Measurements from ENCODE around the gene MAP2K6.
A peak's percentile ranks its signal among the peaks of the same experiment; 100 is the strongest.

MAP2K6 gene

GRCh38 chr17:69460963-69461922 lies 46.7 kb downstream of the MAP2K6 start:
- H3K9ac ChIP-seq (ENCODE audit: low read depth, low read length) = no peak overlapping the region
- peaks cover 24% of the 10 kb centered on the region for H3K4me1 ChIP-seq (ENCODE audit: control insufficient read depth, insufficient read depth, low read length)
- no peaks in the 10 kb centered on the region for H3K36me3 ChIP-seq (ENCODE audit: control insufficient read depth, insufficient read depth, low read length)
- H3K27ac ChIP-seq (ENCODE audit: low read depth, low read length) = peak overlapping the region; percentile 76
- H3K4me3 ChIP-seq (ENCODE audit: low read depth, low read length) = no peak overlapping the region
- no peaks in the 10 kb centered on the region for H3K27me3 ChIP-seq (ENCODE audit: control insufficient read depth, insufficient read depth, low read length)
- H3K9me3 ChIP-seq (ENCODE audit: control insufficient read depth, insufficient read depth, low read length) = no peaks in the 10 kb centered on the region

- Histone ChIP-seq H3K9me3 (ENCODE audit: control insufficient read depth, insufficient read depth, low read length) (no peaks in the 10 kb centered on the region), H3K36me3 (ENCODE audit: control insufficient read depth, insufficient read depth, low read length) (no peaks in the 10 kb centered on the region), H3K9ac (ENCODE audit: low read depth, low read length) (no peak overlapping the region), H3K4me3 (ENCODE audit: low read depth, low read length) (no peak overlapping the region), H3K27me3 (ENCODE audit: control insufficient read depth, insufficient read depth, low read length) (no peaks in the 10 kb centered on the region), H3K27ac (ENCODE audit: low read depth, low read length) (peak overlapping the region; percentile 76), H3K4me1 (ENCODE audit: control insufficient read depth, insufficient read depth, low read length) (peaks cover 31% of the 10 kb centered on the region)
These were observed 47.5 kb downstream of the MAP2K6 start for GRCh38 chr17:69461951-69462369.

GRCh38 chr17:69462882-69463281 lies 48.4 kb downstream of the MAP2K6 start:
- no peaks in the 10 kb centered on the region for H3K27me3 ChIP-seq (ENCODE audit: control insufficient read depth, insufficient read depth, low read length)
- peaks cover 38% of the 10 kb centered on the region for H3K4me1 ChIP-seq (ENCODE audit: control insufficient read depth, insufficient read depth, low read length)
- H3K9ac ChIP-seq (ENCODE audit: low read depth, low read length) = no peak overlapping the region

GRCh38 chr17:69466451-69466850 lies 52.0 kb downstream of the MAP2K6 start:
- Histone ChIP-seq H3K9ac (ENCODE audit: low read depth, low read length) (no peak overlapping the region), H3K4me3 (ENCODE audit: low read depth, low read length) (no peak overlapping the region), H3K27me3 (ENCODE audit: control insufficient read depth, insufficient read depth, low read length) (no peaks in the 10 kb centered on the region), H3K9me3 (ENCODE audit: control insufficient read depth, insufficient read depth, low read length) (no peaks in the 10 kb centered on the region), H3K36me3 (ENCODE audit: control insufficient read depth, insufficient read depth, low read length) (no peaks in the 10 kb centered on the region), H3K27ac (ENCODE audit: low read depth, low read length) (peak overlapping the region; percentile 84), H3K4me1 (ENCODE audit: control insufficient read depth, insufficient read depth, low read length) (peaks cover 35% of the 10 kb centered on the region)

More at GRCh38 chr17:69462882-69463281, 48.4 kb downstream of the MAP2K6 start:
- Histone ChIP-seq H3K9me3 (ENCODE audit: control insufficient read depth, insufficient read depth, low read length) (no peaks in the 10 kb centered on the region), H3K36me3 (ENCODE audit: control insufficient read depth, insufficient read depth, low read length) (no peaks in the 10 kb centered on the region), H3K4me3 (ENCODE audit: low read depth, low read length) (no peak overlapping the region), H3K27ac (ENCODE audit: low read depth, low read length) (no peak overlapping the region)

GRCh38 chr17:69466905-69467667 lies 52.6 kb downstream of the MAP2K6 start:
- Histone ChIP-seq H3K4me1 (ENCODE audit: control insufficient read depth, insufficient read depth, low read length) (peaks cover 29% of the 10 kb centered on the region), H3K9ac (ENCODE audit: low read depth, low read length) (no peak overlapping the region), H3K27ac (ENCODE audit: low read depth, low read length) (peak overlapping the region; percentile 84), H3K9me3 (ENCODE audit: control insufficient read depth, insufficient read depth, low read length) (no peaks in the 10 kb centered on the region), H3K4me3 (ENCODE audit: low read depth, low read length) (no peak overlapping the region), H3K27me3 (ENCODE audit: control insufficient read depth, insufficient read depth, low read length) (no peaks in the 10 kb centered on the region), H3K36me3 (ENCODE audit: control insufficient read depth, insufficient read depth, low read length) (no peaks in the 10 kb centered on the region)

- H3K9me3 ChIP-seq (ENCODE audit: control insufficient read depth, insufficient read depth, low read length) = no peaks in the 10 kb centered on the region
- H3K27me3 ChIP-seq (ENCODE audit: control insufficient read depth, insufficient read depth, low read length) = no peaks in the 10 kb centered on the region
- no peak overlapping the region for H3K4me3 ChIP-seq (ENCODE audit: low read depth, low read length)
- peaks cover 26% of the 10 kb centered on the region for H3K4me1 ChIP-seq (ENCODE audit: control insufficient read depth, insufficient read depth, low read length)
- H3K27ac ChIP-seq (ENCODE audit: low read depth, low read length) = peak overlapping the region; percentile 84
- no peaks in the 10 kb centered on the region for H3K36me3 ChIP-seq (ENCODE audit: control insufficient read depth, insufficient read depth, low read length)
- H3K9ac ChIP-seq (ENCODE audit: low read depth, low read length) = no peak overlapping the region
These were observed 53.7 kb downstream of the MAP2K6 start for GRCh38 chr17:69468207-69468606.

- no peaks in the 10 kb centered on the region for H3K9me3 ChIP-seq (ENCODE audit: control insufficient read depth, insufficient read depth, low read length)
- no peak overlapping the region for H3K27ac ChIP-seq (ENCODE audit: low read depth, low read length)
- H3K27me3 ChIP-seq (ENCODE audit: control insufficient read depth, insufficient read depth, low read length) = no peaks in the 10 kb centered on the region
- H3K4me1 ChIP-seq (ENCODE audit: control insufficient read depth, insufficient read depth, low read length) = peaks cover 21% of the 10 kb centered on the region
- H3K36me3 ChIP-seq (ENCODE audit: control insufficient read depth, insufficient read depth, low read length) = no peaks in the 10 kb centered on the region
- no peak overlapping the region for H3K9ac ChIP-seq (ENCODE audit: low read depth, low read length)
- no peak overlapping the region for H3K4me3 ChIP-seq (ENCODE audit: low read depth, low read length)
These were observed 56.2 kb downstream of the MAP2K6 start for GRCh38 chr17:69470702-69471101.

- H3K9me3 ChIP-seq (ENCODE audit: control insufficient read depth, insufficient read depth, low read length) = no peaks in the 10 kb centered on the region
- H3K9ac ChIP-seq (ENCODE audit: low read depth, low read length) = no peak overlapping the region
- no peak overlapping the region for H3K4me3 ChIP-seq (ENCODE audit: low read depth, low read length)
- H3K36me3 ChIP-seq (ENCODE audit: control insufficient read depth, insufficient read depth, low read length) = no peaks in the 10 kb centered on the region
- peaks cover 17% of the 10 kb centered on the region for H3K4me1 ChIP-seq (ENCODE audit: control insufficient read depth, insufficient read depth, low read length)
- no peaks in the 10 kb centered on the region for H3K27me3 ChIP-seq (ENCODE audit: control insufficient read depth, insufficient read depth, low read length)
- no peak overlapping the region for H3K27ac ChIP-seq (ENCODE audit: low read depth, low read length)
These were observed 56.9 kb downstream of the MAP2K6 start for GRCh38 chr17:69471406-69471805.

- H3K4me3 ChIP-seq (ENCODE audit: low read depth, low read length) = no peak overlapping the region
- no peak overlapping the region for H3K27ac ChIP-seq (ENCODE audit: low read depth, low read length)
- no peaks in the 10 kb centered on the region for H3K4me1 ChIP-seq (ENCODE audit: control insufficient read depth, insufficient read depth, low read length)
- no peaks in the 10 kb centered on the region for H3K27me3 ChIP-seq (ENCODE audit: control insufficient read depth, insufficient read depth, low read length)
- no peaks in the 10 kb centered on the region for H3K36me3 ChIP-seq (ENCODE audit: control insufficient read depth, insufficient read depth, low read length)
- no peak overlapping the region for H3K9ac ChIP-seq (ENCODE audit: low read depth, low read length)
- no peaks in the 10 kb centered on the region for H3K9me3 ChIP-seq (ENCODE audit: control insufficient read depth, insufficient read depth, low read length)
These were observed 59.6 kb downstream of the MAP2K6 start for GRCh38 chr17:69473841-69474831.

GRCh38 chr17:69477204-69477902 lies 62.9 kb downstream of the MAP2K6 start:
- Histone ChIP-seq H3K4me3 (ENCODE audit: low read depth, low read length) (no peak overlapping the region), H3K27ac (ENCODE audit: low read depth, low read length) (no peak overlapping the region), H3K4me1 (ENCODE audit: control insufficient read depth, insufficient read depth, low read length) (no peaks in the 10 kb centered on the region), H3K27me3 (ENCODE audit: control insufficient read depth, insufficient read depth, low read length) (no peaks in the 10 kb centered on the region), H3K9ac (ENCODE audit: low read depth, low read length) (no peak overlapping the region), H3K9me3 (ENCODE audit: control insufficient read depth, insufficient read depth, low read length) (no peaks in the 10 kb centered on the region), H3K36me3 (ENCODE audit: control insufficient read depth, insufficient read depth, low read length) (no peaks in the 10 kb centered on the region)

All from HUES48 (cell line).